Measurements from ENCODE around the gene MT4.

Gene MT4

DNA sequence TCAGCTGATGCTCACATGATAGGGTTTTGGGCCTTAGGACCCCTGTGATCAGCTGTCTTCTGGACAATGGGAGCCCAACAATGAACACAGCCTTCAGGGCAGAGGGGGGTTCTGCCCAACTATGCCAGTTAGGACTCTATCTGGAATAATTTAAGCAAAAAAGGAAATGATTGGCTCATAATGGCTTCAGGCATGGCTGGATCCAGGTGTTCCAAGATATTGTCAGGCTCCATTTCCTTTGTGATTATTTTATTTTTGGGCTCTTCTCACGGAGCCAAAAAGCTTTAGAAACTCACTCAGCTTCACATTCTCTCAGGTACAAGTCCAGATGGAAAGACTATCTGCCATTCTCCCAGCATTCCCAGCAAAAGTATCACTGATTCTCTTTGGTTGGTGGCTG lies 40.6 kb downstream of the MT4 start:
- DNase-seq (ENCODE audit: low read depth) = no peak

GRCh38 chr16:56606071-56606475 lies 41.2 kb downstream of the MT4 start:
- no peak for DNase-seq (ENCODE audit: low read depth)

DNA sequence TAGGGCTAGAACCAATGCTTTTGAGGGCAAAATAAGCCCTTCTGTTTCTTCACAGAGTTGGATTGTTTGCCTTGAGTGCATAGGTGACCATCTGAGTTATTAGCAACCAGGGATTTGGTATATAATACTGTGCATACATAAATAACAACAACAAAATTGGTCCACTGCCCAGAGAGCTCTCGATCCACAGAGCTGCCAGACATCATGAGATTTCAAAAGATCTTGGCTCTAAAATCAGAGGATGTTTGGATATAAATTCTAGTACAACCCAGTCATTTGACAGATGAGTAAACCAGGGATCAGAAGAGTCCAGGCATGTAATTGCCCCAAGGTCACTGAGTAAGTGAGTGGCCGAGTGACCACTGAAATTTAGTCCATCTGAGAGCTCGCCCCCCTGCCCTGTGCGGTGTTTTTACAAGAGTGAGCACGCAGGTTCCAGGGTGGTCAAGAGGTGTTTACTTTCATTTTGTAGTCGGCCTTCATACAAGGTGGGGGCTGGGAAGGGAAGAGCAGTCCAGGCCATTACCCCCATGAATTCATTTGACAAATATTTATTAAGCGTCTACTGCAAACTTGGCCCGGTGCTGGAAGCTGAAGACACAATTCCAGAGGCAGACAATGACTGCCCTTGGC lies 41.7 kb downstream of the MT4 start:
- no peak for DNase-seq (ENCODE audit: low read depth)

DNA sequence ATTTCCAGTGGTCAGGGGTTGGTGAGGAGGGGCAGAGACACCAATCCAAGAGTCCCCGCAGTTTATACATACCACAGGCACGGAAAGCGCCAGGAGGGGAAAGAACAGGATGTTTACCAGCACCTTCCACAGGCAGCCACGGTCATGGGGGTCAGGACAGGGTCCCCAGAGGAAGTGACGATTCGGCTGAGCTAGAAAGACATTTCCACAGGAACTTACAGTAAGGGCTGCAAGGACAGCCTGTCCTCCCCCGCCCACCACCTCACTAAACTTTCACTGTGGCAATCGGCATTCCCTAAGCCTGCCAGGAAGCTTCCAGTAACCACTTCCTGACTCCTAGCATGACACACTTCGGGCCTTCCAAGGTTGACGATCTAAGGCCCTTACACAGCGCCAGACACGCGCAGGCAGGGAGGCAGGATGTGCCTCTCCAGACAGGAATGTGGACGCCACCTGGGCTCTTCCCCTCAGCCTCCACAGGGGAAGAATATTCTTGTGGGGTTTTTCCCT lies 42.3 kb downstream of the MT4 start:
- no peak for DNase-seq (ENCODE audit: low read depth)

GRCh38 chr16:56607675-56608042 lies 42.8 kb downstream of the MT4 start:
- DNase-seq (ENCODE audit: low read depth) = no peak

GRCh38 chr16:56608043-56608875 lies 43.4 kb downstream of the MT4 start, which contains the start of gene MT2A:
MT2A (plus strand) TSS chr16:56608584; CDS start chr16:56608656, 72 bp downstream.
- DNase-seq (ENCODE audit: low read depth) = peak; percentile 80

DNA sequence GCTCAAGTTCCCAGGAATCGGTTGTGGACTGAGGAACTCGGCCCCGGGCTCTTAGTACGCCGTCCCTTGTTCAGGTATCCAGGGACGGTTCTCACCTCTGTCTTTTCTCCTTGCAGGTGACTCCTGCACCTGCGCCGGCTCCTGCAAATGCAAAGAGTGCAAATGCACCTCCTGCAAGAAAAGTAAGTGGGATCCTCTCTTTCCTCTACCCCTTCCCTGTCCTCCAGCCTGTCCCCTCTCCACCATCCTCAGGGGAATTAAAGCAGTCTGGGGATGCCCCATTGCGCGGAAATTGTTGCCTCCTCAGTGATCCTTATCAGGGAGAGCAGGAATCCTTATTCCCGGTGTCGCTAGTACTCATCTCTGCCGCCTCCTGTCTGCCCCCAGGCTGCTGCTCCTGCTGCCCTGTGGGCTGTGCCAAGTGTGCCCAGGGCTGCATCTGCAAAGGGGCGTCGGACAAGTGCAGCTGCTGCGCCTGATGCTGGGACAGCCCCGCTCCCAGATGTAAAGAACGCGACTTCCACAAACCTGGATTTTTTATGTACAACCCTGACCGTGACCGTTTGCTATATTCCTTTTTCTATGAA lies 44.1 kb downstream of the MT4 start:
- no peak for DNase-seq (ENCODE audit: low read depth)

GRCh38 chr16:56609463-56609921 lies 44.6 kb downstream of the MT4 start:
- peak; percentile 59 for DNase-seq (ENCODE audit: low read depth)

DNA sequence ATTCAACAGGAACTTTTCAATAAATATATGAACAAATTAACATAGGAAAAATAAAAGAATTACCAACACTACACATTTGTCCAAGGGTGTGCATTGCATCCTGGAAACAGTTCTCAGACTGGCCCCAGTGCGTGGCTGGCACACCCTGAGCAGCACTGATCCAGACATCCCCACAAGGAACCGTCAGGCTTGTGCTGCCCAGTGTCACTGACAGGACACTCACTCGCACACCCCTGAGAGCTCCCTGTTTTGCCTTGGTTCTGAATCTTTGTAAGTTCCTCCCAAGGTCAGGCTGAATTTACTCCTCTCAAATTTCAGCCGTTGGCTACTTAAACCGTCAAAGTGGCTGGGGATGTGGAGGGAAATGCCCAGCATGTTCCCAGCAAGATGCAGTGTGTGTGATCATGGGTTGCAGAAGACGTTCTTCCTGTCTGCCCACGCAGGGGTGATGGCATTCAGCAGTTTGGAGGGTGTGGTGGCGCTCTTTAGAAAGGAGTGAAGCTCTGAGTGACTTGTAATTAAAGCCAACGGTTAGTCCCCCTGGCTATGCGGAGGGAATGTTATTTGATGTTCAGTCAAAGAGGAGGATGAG lies 45.2 kb downstream of the MT4 start:
- peak; percentile 47 for DNase-seq (ENCODE audit: low read depth)

GRCh38 chr16:56610609-56611111 lies 45.8 kb downstream of the MT4 start:
- DNase-seq (ENCODE audit: low read depth) = no peak

DNA sequence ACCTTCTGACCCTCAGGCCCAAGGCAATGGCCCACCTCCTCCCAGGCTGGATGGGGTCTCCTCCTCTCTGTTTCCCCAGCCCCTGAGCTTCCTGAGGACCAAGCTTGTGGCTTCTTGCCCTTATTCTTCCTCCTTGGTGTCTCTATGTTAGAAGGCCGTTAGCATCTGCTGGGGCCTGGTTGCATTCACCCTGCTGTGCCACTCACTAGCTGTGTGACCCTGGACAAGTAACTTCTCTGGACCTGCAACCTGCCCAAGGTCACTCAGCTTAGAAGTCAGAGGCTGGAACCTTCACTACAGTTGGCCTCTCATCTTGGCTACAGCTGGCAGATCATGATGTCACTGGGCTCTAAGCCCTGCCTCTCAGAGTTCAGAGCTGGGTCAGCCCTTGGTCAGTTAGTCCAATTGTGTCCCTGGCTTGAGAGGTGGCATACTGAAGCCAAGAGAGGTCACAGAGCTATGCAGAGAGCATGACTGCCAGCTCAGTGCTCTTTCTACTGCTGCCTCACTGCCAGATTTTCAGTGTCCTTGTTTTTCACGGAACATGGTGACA lies 46.5 kb downstream of the MT4 start:
- no peak for DNase-seq (ENCODE audit: low read depth)

DNA sequence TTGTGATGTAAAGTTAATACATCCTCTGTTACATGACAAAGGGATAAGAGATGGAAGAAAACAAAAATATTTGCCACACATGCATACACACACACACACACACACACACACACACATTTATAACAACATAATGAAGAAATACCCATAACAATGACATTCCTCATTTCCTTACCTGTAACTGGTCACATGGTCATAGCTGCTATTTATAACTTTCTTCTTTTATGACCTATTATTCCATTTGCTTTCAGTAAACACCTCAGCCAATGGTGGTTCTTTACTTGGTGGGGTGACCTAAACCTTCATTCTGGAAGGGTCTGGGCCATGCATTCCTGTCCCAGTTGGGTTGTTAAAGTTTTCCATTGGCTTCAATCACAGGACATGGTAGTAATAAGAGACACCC lies 48.8 kb downstream of the MT4 start:
- DNase-seq (ENCODE audit: low read depth) = no peak

DNA sequence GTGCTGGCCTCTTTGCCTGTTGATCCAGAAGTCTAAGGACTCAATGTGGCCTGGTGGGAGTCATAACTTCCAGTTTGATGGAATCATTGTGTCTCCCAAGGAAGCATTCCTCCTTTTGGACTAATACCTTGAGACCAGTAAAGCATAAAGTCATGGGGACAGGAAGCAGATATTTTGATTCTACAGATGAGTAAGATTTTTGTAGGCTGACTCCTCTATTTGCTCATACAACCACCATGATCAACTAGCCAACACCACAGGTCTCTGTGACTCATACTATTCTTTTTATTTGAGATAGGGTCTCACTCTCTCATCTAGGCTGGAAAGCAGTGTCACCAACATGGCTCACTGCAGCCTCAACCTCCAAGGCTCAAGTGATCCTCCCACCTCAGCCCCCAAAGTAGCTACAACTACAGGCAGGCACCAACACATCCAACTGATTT lies 49.7 kb downstream of the MT4 start:
- no peak for DNase-seq (ENCODE audit: low read depth)

GRCh38 chr16:56615353-56615752 lies 50.5 kb downstream of the MT4 start:
- DNase-seq (ENCODE audit: low read depth) = no peak

- no peak for DNase-seq (ENCODE audit: low read depth)
These were observed 51.8 kb downstream of the MT4 start for GRCh38 chr16:56616608-56617211.

DNA sequence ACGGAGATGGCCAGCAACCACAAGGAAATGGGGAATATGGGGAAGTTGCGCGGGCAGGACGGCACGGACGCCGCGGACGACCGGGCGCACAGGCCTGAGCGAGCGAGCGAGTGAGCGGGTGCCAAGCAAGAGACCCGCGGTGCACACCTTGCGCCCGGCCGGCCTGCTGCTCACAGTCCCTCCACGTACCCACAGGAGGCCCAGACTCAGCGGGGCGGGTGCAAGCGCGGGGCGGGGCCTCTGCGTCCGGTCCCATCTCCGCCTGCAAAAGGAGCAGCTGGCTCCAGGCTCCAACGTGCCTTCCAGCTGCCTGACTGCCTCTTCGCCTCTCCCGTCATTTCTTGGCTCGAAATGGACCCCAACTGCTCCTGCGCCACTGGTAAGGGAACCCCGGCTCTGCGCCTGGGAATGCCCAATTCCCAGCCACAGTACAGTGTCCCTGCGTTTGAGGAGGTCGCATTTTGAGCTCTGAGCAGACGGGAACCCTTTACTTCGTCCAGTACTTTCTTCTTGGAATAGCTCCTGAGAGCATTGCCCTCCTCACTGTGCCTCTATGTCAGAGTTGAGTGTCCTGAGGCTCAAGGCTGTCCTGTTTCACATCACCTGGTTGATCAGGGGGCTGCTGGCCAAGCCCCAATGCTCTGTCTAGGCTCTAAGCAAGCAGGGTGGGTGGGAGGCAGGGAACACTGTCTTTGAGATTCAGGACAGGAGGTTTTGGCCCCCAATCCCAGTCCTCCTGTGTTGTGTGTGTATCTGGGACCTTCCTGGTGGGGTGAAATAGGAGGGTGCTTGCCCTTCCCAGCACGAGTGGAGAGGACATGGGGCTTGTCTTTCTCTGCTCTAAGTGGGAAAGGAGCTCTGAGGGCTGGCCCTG lies 52.6 kb downstream of the MT4 start:
- peak; percentile 40 for DNase-seq (ENCODE audit: low read depth)

GRCh38 chr16:56618138-56618537 lies 53.3 kb downstream of the MT4 start:
- no peak for DNase-seq (ENCODE audit: low read depth)
